GM18517 (cell line): Measurements from ENCODE around the gene ATP1A4.

ENCODE experiments used
- ATAC-seq: cut with Tn5 transposase; IDR thresholded peaks from one replicate; pipeline ENCODE4 v1.9.1; 2021; ENCODE audit warnings: mild to moderate bottlenecking, moderate library complexity; ENCODE audit not compliant: unreplicated experiment

Gene ATP1A4

GRCh38 chr1:160224606-160225005, 73.2 kb downstream of the ATP1A4 start:
- ATAC-seq = no peak

GRCh38 chr1:160225345-160225744, 73.9 kb downstream of the ATP1A4 start:
- ATAC-seq = no peak

GRCh38 chr1:160226623-160227022, 75.2 kb downstream of the ATP1A4 start:
- no peak for ATAC-seq

- ATAC-seq = no peak
Measured at GRCh38 chr1:160227034-160227433, 75.6 kb downstream of the ATP1A4 start.

- no peak for ATAC-seq
Measured at GRCh38 chr1:160227561-160227960, 76.2 kb downstream of the ATP1A4 start.

- ATAC-seq = no peak
Measured at GRCh38 chr1:160228431-160228830, 77.0 kb downstream of the ATP1A4 start.

- ATAC-seq = no peak
Measured at GRCh38 chr1:160232911-160233310, 81.5 kb downstream of the ATP1A4 start.
